ENCODE results near the gene SH2D4B. TPM values are rescaled to one million over a fixed set of nuclear protein-coding genes. Genes with fewer than 3 reads are reported as not detected.

Gene SH2D4B
- total RNA-seq, 1 donor from 2014 or later = not detected

DNA sequence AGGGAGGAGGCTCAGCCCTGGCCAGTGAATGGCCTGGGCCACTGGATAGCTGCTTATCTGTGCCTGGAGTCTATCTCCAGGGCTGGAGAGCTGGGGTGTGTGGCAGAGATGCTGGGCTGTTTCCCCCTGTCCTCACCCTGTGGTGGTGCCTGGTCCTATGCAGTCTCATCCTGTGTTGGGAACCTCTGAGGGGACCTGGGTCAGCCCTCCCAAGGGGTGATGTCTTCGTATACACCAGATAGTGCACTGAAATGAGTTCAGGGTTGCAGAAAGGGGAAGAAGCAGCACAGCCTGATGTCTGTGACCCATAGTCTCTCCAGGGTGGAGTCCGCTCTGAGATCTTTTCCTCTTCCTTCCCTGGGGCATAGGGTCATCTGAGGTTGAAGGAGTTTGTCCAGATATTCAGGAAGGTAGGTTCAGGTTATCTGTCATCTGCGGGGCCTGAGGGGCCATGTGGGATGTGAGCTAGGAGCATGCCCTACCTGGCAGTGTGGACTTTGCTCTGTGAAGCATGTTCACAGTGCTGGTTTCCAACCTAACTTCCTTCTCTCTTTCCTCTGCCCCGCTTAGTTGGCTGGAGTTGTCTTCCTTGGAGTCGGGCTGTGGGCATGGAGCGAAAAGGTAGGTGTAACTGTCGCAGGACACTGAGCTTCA lies 33.4 kb upstream of the SH2D4B start:
- peak; percentile 59 for DNase-seq (ENCODE audit: low spot score)

DNA sequence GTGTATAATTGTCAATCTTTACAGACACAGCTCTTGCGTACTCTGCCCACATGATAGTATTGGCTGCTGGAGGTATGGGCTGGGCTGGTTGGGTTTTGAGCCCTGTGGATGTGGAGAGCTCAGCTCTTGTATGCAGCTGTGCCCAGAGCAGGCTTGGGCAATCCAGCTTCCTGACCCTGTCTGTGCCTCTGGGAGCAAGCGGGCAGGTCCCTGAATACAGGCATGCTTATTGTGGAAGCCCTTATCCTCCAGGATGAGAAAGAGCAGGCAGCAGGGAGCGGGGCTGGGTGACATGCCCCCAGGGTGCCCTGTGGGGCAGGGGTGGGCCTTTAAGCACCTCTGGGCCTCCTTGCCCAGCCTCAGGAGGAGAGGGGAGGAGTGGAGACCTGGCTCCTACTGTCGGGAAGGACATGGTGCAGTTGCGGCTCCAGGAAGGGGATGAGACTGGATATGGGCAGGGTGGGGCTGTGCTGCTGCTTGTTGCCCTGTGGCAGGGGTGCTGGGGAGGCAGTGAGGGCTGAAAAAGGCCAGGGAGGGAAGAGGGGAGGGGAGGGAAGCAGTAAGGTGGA lies 32.7 kb upstream of the SH2D4B start:
- no peak for DNase-seq (ENCODE audit: low spot score)

DNA sequence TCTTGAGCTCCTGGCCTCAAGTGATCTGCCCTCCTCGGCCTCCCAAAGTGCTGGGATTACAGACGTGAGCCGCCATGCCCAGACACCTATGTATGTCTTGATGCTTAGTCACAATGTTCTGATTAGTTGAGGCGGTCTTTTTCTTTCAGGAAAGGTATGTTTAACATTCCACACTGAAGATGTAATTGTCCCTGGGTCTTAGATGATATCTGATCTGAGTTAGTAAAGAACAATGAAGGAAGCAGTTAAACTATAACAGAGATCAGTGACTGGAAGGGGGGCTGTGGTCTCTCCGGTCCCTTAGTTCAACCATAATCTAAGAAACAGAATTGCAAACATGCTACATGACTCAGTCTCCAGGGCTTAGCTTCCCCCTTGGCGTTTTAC lies 31.5 kb upstream of the SH2D4B start:
- no peak for DNase-seq (ENCODE audit: low spot score)

DNA sequence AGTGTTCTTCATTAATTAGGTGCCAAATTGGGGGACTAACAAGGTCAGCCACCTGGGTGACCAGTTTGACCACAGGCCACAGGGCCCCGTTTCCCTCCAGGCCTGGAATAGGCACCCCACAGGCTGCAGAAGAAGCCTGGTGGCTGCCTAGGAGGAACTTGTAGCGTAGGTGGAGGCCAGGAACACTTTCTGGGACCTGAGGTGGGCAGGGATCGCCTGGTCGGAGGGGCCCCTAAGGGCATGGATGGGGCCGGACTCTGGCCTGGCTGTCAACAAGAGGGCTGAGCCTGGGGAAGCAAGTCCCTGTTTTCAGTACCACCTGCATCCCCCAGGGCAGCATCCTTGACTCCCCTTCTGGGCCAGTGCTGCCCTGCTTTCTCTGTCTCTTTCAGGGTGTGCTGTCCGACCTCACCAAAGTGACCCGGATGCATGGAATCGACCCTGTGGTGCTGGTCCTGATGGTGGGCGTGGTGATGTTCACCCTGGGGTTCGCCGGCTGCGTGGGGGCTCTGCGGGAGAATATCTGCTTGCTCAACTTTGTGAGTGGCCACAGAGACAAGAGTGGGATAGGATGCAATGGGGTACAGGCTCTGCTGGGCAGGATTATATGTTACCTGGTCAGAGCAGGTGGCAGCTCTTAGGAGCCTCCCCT lies 30.7 kb upstream of the SH2D4B start:
- DNase-seq (ENCODE audit: low spot score) = no peak

- no peak for DNase-seq (ENCODE audit: low spot score)
These were observed 28.6 kb upstream of the SH2D4B start for GRCh38 chr10:80509108-80509402.

DNA sequence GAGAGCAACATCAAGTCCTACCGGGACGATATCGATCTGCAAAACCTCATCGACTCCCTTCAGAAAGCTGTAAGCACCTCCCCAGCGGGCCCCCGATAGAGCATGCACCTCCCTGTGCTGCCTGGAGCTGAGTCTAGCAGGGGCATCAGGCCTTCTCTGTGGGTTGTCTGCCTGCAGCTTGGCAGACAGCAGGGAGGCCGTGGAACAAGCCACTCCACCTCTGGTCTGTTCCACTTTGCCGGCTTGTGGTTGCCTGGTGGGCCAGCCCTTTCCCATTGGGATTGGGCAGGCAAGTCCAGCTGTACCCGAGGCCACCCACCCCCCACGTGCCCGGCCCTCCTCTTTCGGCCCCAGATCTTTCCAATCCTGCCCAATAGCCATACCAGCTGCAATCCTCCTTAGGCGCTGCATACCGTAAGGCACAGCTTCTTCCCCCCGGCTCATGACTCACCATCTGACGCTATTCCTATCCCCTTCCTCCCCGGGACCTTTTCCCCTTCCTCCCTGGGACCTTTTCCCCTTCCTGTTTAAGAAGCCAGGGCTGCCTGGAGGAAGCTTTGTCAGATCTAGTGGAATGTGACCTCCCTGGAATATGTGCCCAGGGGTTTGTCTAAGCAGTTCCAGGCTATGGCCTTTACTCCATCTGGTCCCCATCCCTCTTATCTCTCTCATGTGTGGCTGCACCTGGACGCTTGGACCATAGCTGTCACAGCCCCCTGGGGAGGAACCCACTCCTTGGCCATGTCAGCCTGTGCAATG lies 28.1 kb upstream of the SH2D4B start:
- no peak for DNase-seq (ENCODE audit: low spot score)

- no peak for DNase-seq (ENCODE audit: low spot score)
These were observed 25.6 kb upstream of the SH2D4B start for GRCh38 chr10:80512031-80512526.

DNA sequence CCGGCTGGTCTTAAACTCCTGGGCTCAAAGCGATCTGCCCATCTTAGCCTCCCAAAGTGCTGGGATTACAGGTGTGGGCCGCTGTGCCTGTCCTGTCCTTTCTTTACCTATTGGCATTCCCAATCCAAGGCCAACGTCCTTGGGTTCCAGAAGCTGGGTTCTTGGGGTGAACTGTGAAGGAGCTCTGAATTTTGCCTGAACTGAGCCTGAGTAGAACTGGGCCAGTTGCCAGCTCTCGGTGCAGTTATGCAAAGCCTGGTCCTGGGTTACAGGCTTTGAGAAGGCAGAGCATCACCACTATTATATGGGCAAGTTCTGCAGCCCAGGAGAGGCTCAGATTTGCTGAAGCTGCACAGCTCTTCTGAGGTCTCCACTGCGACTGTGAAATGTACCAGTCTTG lies 24.6 kb upstream of the SH2D4B start:
- no peak for DNase-seq (ENCODE audit: low spot score)

DNA sequence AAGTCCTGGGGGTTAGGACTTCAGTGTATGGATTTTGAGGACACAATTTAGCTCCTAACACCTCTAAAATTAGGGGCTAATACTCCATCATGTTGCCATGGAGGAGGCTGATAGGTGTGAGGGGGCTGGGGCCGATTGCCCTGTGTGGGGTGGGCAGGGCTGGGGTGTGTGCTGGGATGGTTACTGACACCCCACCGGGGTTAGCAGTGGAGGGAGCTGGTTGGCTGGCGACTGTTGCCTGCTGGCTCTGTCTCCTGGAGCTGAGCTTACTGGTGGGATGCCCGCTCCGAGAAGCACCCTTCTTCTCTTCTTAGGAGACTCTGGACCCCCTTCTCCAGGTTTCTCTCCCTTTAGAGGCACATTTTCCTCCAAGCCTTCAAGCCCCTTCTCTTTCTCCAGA lies 22.2 kb upstream of the SH2D4B start:
- DNase-seq (ENCODE audit: low spot score) = no peak

DNA sequence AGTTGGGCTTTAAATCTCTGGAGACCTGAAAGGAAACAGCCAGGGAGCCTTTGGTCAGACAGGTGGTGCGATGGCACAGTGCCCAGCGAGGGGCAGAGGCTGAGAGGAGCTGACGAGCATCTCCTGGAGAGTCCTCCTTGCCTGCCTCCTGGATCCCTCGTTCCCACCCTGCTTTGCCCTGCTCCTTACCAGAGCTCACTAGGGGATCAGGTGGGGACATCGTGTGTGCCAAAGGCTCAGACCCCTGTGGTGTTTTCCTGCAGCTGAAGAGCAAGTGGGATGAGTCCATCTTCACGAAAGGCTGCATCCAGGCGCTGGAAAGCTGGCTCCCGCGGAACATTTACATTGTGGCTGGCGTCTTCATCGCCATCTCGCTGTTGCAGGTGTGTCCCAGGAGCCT lies 21.8 kb upstream of the SH2D4B start:
- no peak for DNase-seq (ENCODE audit: low spot score)

DNA sequence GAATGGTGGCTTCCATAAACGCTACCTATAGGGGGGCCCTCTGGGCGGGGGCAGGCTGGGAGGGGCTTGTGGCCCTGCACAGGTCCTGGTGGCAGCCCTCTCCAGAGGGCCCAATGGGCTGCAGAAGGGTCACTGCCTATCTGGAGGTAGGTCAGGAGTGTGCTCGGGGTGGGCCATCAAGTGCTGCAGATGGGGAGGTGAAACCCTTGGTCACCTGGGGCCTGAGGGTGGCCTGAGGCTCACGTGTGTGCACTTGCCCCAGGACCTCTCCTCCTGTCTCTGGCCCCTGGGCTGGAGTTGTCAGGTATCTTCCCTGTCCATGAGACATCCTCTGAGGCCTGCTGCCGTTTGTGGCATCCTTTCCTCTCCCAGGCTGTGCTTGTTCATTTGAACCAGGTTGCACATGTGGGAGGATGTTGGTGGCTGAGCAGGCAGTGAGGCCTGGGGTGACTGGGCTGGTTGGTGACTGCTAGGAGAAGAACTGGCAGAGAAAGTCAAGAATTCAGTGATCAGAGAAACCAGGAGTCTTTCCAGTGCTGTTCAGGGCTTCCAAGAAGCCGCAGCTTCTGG lies 21.1 kb upstream of the SH2D4B start:
- no peak for DNase-seq (ENCODE audit: low spot score)

DNA sequence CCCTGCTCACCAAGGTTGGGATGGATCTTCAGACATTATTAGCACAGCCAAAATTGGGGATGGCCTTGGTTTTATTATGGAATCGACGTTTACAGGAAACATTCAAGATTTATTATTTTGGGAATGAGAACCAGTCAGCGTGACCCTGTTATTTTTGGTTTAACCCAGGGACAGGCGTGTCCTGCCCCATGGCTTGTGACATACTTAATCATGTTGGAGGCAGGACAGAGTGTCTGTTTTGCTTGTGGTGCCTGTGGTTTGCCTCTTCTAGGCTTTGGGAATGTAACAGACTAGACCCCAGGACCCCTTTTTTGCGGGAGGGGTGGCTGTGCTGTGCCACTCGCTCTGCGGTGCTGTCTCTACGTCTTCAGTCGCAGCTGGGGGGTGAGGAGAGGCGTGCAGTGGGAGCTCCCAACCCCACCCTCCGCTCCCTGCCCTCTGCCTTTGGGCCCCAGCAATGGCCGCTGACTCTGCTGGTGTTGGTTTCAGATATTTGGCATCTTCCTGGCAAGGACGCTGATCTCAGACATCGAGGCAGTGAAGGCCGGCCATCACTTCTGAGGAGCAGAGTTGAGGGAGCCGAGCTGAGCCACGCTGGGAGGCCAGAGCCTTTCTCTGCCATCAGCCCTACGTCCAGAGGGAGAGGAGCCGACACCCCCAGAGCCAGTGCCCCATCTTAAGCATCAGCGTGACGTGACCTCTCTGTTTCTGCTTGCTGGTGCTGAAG lies 20.1 kb upstream of the SH2D4B start:
- no peak for DNase-seq (ENCODE audit: low spot score)

DNA sequence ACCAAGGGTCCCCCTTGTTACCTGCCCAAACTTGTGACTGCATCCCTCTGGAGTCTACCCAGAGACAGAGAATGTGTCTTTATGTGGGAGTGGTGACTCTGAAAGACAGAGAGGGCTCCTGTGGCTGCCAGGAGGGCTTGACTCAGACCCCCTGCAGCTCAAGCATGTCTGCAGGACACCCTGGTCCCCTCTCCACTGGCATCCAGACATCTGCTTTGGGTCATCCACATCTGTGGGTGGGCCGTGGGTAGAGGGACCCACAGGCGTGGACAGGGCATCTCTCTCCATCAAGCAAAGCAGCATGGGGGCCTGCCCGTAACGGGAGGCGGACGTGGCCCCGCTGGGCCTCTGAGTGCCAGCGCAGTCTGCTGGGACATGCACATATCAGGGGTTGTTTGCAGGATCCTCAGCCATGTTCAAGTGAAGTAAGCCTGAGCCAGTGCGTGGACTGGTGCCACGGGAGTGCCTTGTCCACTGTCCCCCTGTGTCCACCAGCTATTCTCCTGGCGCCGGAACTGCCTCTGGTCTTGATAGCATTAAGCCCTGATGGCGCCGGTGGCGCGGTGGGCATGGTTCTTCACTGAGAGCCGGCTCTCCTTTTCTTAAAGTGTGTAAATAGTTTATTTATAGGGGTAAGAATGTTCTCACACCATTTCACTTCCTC lies 19.4 kb upstream of the SH2D4B start:
- no peak for DNase-seq (ENCODE audit: low spot score)

- DNase-seq (ENCODE audit: low spot score) = no peak
These were observed 18.8 kb upstream of the SH2D4B start for GRCh38 chr10:80518807-80519360.

DNA sequence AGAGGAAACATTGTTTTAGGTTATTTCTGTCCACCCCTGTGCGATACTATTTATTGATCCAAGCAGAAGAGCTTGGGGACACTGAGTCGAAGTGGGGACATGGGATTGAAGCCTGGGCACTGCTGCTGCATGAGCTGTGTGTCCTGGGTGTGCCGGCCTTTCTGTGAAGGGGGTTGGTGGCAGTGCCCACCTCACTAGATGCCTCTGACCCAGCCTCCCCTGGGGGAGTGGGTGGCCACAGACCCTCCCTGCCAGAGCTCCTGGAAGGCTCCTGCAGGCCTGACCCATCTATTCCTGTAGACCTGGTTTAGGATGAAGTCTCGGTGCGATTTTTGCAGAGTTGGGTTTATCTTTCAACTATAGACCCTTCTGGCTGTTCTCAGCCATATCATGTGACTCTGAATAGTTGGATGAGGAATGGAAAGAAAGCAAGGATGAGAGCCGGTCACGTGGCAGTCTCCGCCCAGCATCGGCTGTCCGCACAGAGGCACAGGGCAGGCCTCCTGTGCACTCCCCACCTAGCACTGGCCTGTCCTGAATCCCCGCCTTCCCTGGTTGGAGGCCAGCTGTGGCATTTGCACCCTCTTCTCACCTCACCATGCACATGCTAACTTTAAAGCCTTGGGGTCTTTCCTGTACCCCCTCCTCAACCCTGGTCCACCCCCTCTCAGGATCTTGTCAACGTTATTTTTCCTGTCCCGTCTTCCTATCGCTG lies 17.6 kb upstream of the SH2D4B start:
- DNase-seq (ENCODE audit: low spot score) = no peak

GRCh38 chr10:80520661-80521470 lies 16.8 kb upstream of the SH2D4B start:
- DNase-seq (ENCODE audit: low spot score) = no peak

DNA sequence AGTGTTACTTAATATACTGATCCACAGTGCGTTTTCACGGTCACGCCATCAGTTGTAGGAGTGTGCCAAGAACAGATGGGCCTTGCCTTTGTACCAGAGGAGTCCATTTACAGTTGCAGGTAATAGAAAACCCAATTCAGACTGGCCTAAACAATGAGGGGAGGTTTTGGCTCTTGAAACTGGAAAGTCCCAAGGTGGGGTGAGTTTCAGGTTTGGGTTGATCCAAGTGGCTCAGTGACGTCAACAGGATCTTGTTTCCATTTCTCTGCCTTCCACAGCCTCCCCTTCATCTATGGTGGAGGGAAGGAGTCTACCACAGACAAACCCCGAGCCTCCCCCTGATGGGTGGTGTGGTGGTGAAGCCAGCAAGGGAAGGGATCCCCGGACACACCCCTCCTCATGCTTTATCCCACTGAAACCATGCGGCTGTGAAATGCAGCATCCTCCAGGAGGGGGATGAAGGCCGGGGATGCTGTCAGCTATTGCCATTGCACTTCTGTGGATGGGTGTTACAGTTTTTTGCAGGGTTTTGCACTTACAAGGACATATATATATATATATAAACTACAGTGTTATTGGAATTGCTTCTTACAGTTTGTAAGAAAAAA lies 14.8 kb upstream of the SH2D4B start:
- no peak for DNase-seq (ENCODE audit: low spot score)

GRCh38 chr10:80523773-80524172 lies 13.9 kb upstream of the SH2D4B start:
- no peak for DNase-seq (ENCODE audit: low spot score)

All from mucosa of gallbladder (tissue), 1 donor.